DMS 273 (cell line): ENCODE measurements around the gene ZNF407.

ENCODE experiments used
- DNase-seq: peaks from one replicate; lab custom pipeline; 2025; ENCODE audit not compliant: unreplicated experiment; lab: John Stamatoyannopoulos, UW

The ZNF407 gene

GRCh38 chr18:75037689-75037955 is 440.0 kb downstream of the ZNF407 start:
- DNase-seq = no peak

DNA sequence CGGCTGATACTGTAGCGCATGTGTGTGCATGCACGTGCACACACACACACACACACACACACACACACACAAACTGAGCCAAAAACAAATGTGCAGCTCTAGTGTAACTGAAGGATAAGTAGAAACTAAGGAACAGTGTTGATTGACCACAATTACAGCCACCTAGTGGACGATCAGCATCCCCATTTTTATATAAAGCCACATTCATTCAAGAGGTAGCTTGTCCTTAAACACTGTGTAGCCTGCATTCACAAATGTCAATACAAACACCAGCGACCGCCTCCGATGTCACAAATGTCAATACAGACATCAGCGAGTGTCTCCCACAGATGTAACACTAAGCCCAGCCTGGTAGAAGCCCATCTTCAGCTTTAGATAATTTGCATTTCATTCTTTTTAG is 443.9 kb downstream of the ZNF407 start:
- peak; percentile 26 for DNase-seq

- DNase-seq = no peak
Measured at GRCh38 chr18:75043478-75043877, 445.8 kb downstream of the ZNF407 start.

- DNase-seq = no peak
Measured at GRCh38 chr18:75044296-75044695, 446.6 kb downstream of the ZNF407 start.

DNA sequence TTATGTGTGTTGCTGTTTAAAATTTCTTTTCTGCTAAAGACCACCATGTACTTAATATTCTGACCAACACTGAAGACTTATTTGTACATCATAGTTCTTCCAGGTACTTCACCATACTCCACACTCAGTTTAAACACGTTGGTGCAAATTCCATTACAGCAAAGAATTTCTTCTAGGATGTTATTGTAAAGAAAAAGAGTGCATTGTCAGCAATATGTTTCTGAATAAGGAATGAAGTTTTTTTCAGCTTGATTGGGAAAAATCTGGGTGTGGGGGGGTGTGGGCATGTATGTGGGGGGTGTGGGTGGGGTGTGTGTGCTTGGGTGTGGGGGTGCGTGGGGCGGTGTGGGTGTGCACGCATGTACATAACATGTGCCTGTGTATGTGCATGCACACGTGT is 447.1 kb downstream of the ZNF407 start:
- no peak for DNase-seq

- DNase-seq = no peak
Measured at GRCh38 chr18:75045272-75045671, 447.6 kb downstream of the ZNF407 start.

DNA sequence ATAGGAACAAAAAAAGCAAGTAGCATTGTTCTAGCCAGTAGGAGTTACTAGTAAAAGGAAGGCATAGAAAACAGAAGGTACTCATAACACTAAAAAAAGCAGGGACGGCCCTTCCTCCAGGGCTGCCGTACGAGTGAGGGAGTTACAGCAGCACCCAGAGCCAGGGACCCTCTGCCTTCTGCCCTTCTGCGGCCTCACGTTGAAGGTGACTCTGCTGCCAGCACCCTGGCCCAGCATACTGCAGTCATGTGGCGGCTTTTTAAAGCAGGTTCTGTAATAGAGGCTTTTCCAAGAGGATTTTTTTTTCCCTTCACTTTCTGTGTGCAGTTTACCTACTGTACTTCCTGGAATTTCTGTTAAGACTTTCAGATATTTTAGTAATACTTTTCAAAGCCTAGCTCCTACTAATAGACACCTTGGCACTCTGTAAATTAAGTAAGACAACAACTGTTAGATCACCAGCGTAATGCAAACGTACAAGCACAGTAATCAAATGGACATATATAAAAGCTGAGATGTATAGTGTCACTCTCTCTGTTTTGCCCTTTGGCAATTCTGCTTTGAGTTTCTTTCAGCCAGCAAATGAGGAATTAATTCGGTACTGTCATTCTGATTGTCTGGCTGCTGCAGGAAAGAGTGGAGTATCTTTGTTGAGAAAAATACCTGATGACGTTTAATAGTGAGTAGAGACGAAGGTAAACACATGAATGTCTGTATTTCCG is 449.7 kb downstream of the ZNF407 start:
- DNase-seq = no peak

GRCh38 chr18:75048776-75049454 is 451.2 kb downstream of the ZNF407 start:
- no peak for DNase-seq

GRCh38 chr18:75049455-75049789 is 451.8 kb downstream of the ZNF407 start:
- no peak for DNase-seq

GRCh38 chr18:75051757-75052156 is 454.1 kb downstream of the ZNF407 start:
- DNase-seq = no peak

- DNase-seq = no peak
Measured at GRCh38 chr18:75052475-75052874, 454.8 kb downstream of the ZNF407 start.

- no peak for DNase-seq
Measured at GRCh38 chr18:75053028-75053629, 455.5 kb downstream of the ZNF407 start.

GRCh38 chr18:75054046-75054445 is 456.4 kb downstream of the ZNF407 start:
- no peak for DNase-seq

- DNase-seq = no peak
Measured at GRCh38 chr18:75054611-75055010, 456.9 kb downstream of the ZNF407 start.

- DNase-seq = no peak
Measured at GRCh38 chr18:75057169-75057960, 459.7 kb downstream of the ZNF407 start.

DNA sequence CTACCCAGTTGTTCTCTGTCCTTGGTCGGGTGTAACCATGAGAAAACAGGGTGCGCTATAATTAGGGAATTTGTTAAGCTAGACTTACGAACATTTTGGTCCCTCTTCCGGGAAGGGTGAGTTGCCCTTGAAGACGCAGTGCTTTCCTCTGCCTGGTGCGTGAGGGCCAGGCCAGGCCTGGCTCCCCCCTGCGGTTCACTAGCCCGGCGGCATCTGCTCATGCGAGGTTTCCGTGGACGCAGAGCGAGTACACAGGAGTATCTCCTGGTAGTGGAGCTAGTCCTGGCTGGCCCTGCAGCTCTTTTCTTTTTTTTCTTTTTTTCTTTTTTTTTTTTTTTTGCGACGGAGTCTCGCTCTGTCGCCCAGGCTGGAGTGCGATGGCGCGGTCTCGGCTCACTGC is 462.5 kb downstream of the ZNF407 start:
- no peak for DNase-seq

DNA sequence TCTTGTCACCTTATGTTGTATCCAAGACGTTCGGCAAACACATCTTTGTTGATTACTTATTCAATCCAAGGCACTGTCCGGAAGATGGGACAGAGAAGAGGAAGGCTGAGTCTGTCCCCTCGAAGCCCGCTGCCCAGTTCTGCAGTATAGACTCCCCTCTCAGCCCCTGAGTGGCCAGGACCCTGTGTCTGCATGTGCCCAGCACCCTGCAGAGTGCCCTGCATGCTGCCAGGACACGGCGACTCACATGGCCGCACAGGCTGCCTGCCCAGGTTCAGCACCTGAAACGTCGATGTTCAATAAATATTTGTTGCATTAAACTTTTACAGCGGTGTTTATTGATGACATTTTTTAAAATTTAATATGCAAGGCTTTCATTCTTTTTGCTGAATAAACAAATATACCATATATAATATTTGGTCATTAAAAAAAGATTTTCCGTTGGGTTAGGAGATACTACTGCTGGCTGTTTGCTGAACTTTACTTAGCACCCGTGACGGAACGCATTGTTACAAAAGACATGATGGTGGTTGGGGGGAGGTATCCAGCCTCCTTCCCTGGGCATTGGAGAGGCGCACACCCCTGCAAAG is 464.7 kb downstream of the ZNF407 start:
- no peak for DNase-seq

DNA sequence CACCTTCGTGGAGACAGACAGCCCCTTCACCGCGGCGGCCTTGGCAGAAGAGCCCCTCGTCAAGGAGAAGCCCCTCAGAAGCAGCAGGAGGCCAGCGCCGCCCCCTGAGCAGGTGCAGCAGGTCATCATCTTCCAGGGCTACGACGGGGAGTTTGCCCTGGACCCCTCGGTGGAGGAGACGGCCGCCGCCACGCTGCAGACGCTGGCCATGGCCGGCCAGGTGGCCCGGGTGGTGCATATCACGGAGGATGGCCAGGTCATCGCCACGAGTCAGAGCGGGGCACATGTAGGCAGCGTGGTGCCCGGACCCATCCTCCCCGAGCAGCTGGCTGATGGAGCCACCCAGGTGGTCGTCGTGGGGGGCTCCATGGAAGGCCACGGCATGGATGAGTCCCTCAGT is 465.5 kb downstream of the ZNF407 start:
- DNase-seq = no peak

DNA sequence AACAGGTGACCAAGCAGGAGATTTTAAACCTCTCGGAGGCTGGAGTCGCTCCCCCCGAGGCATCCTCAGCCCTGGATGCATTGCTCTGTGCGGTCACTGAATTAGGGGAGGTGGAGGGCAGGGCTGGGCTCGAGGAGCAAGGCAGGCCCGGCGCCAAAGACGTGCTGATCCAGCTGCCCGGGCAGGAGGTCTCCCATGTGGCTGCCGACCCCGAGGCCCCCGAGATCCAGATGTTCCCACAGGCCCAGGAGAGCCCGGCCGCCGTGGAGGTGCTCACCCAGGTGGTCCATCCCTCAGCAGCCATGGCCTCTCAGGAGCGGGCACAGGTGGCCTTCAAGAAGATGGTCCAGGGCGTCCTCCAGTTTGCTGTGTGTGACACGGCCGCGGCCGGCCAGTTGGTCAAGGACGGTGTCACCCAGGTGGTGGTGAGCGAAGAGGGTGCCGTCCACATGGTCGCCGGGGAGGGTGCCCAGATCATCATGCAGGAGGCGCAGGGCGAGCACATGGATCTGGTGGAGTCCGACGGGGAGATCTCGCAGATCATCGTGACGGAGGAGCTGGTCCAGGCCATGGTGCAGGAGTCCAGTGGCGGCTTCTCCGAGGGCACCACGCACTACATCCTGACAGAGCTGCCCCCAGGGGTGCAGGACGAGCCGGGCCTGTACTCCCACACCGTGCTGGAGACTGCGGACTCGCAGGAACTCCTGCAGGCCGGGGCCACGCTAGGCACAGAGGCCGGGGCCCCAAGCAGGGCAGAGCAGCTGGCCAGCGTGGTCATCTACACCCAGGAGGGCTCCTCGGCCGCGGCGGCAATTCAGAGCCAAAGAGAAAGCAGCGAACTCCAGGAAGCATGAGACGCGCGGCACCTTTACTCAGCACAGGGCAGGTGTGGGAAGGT is 466.2 kb downstream of the ZNF407 start:
- DNase-seq = no peak

- DNase-seq = no peak
Measured at GRCh38 chr18:75064513-75064905, 466.8 kb downstream of the ZNF407 start.
